ENCODE results near the gene CASR.

CASR gene

GRCh38 chr3:122265957-122266356, 82.5 kb downstream of the CASR start (continued):
- TF ChIP-seq ZNF18 (tag by site-specific recombination; IDR thresholded peaks at IDR 0.05) (no peak), ZNF558 (tag by site-specific recombination; IDR thresholded peaks at IDR 0.05) (no peak)

GRCh38 chr3:122268257-122269024, 85.0 kb downstream of the CASR start:
- TF ChIP-seq ZNF747 (tag by site-specific recombination; IDR thresholded peaks at IDR 0.05) = no peak
- no peak for TF ChIP-seq ZNF223 (tag by site-specific recombination; IDR thresholded peaks at IDR 0.05)
- TF ChIP-seq ZSCAN30 (tag by site-specific recombination; IDR thresholded peaks at IDR 0.05) = no peak
- no peak for TF ChIP-seq OVOL3 (tag by site-specific recombination; IDR thresholded peaks at IDR 0.05)
- TF ChIP-seq, protein P1, sequence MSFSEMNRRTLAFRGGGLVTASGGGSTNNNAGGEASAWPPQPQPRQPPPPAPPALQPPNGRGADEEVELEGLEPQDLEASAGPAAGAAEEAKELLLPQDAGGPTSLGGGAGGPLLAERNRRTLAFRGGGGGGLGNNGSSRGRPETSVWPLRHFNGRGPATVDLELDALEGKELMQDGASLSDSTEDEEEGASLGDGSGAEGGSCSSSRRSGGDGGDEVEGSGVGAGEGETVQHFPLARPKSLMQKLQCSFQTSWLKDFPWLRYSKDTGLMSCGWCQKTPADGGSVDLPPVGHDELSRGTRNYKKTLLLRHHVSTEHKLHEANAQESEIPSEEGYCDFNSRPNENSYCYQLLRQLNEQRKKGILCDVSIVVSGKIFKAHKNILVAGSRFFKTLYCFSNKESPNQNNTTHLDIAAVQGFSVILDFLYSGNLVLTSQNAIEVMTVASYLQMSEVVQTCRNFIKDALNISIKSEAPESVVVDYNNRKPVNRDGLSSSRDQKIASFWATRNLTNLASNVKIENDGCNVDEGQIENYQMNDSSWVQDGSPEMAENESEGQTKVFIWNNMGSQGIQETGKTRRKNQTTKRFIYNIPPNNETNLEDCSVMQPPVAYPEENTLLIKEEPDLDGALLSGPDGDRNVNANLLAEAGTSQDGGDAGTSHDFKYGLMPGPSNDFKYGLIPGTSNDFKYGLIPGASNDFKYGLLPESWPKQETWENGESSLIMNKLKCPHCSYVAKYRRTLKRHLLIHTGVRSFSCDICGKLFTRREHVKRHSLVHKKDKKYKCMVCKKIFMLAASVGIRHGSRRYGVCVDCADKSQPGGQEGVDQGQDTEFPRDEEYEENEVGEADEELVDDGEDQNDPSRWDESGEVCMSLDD (tag by site-specific recombination; IDR thresholded peaks at IDR 0.05) = no peak
- TF ChIP-seq ZNF501 (tag by site-specific recombination; IDR thresholded peaks at IDR 0.05) = no peak
- TF ChIP-seq ZXDB (tag by site-specific recombination; IDR thresholded peaks at IDR 0.05) = no peak
- TF ChIP-seq KLF9 (tag by site-specific recombination; IDR thresholded peaks at IDR 0.05; ENCODE audit: low read depth) = no peak
- TF ChIP-seq SP3 (tag by site-specific recombination; IDR thresholded peaks at IDR 0.05) = no peak
- TF ChIP-seq MYNN (tag by site-specific recombination; IDR thresholded peaks at IDR 0.05; ENCODE audit: borderline replicate concordance) = no peak
- no peak for TF ChIP-seq ZNF768 (tag by site-specific recombination; IDR thresholded peaks at IDR 0.05)
- TF ChIP-seq ELK4 (IDR thresholded peaks at IDR 0.05; ENCODE audit: borderline replicate concordance, low read depth, low read length) = no peak
- TF ChIP-seq ZNF639 (tag by site-specific recombination; IDR thresholded peaks at IDR 0.05) = no peak
- no peak for TF ChIP-seq ZNF391 (tag by site-specific recombination; IDR thresholded peaks at IDR 0.05; ENCODE audit: borderline replicate concordance, low read depth)
- no peak for TF ChIP-seq ZNF776 (tag by site-specific recombination; IDR thresholded peaks at IDR 0.05; ENCODE audit: borderline replicate concordance)
- TF ChIP-seq PRDM1 (tag by site-specific recombination; IDR thresholded peaks at IDR 0.05) = no peak
- Histone ChIP-seq H3K27ac (ENCODE audit: extremely low read depth, low read depth, low read length) (no peak overlapping the region), H3K9me3 (ENCODE audit: control insufficient read depth, insufficient read depth, low read depth, low read length) (no peaks in the 10 kb centered on the region), H3K4me3 (ENCODE audit: low read depth, low read length) (no peak overlapping the region), H3K36me3 (ENCODE audit: control insufficient read depth in 2 of 2, insufficient read depth in 1 of 2, low read length in 2 of 2) (no peaks in the 10 kb centered on the region), H3K4me1 (ENCODE audit: control insufficient read depth, insufficient read depth, low read length) (no peaks in the 10 kb centered on the region)
- ChIA-PET POLR2A (no interaction called here), CTCF (no interaction called here)
